Activated gamma-delta T cell treated with anti-CD3 and anti-CD28 coated beads, Interleukin-2, amount 50 U/mL, for 16 hours (primary cell): ENCODE measurements around the gene VAV3.
A peak's percentile ranks its signal among the peaks of the same experiment; 100 is the strongest.
"Not testable (repeated sequence)": the region's sequence is repeated elsewhere in the genome, so short reads cannot be mapped to it uniquely, and the experiment has no call there.

Source experiments
- DNase-seq: peaks from one replicate; pipeline ENCODE4 v3.0.0-alpha.2; 2020; ENCODE audit warnings: low read depth

Gene VAV3

GRCh38 chr1:107965110-107965991 lies at the start of gene VAV3:
VAV3 (minus strand) TSS chr1:107965180; CDS start chr1:107964869, 311 bp downstream.
- peak; percentile 33 for DNase-seq

- DNase-seq = no peak
These were observed 47.6 kb upstream of the VAV3 start for GRCh38 chr1:108012553-108012952.

- DNase-seq = no peak
These were observed 46.3 kb upstream of the VAV3 start for GRCh38 chr1:108011295-108011694.

- DNase-seq = no peak
These were observed 45.6 kb upstream of the VAV3 start for GRCh38 chr1:108010581-108010980.

GRCh38 chr1:108009603-108010195 lies 44.7 kb upstream of the VAV3 start:
- DNase-seq = no peak

GRCh38 chr1:108007531-108007930 lies 42.6 kb upstream of the VAV3 start:
- DNase-seq = no peak

GRCh38 chr1:108007070-108007469 lies 42.1 kb upstream of the VAV3 start:
- no peak for DNase-seq

GRCh38 chr1:108004919-108005318 lies 39.9 kb upstream of the VAV3 start:
- DNase-seq = not testable (repeated sequence)

GRCh38 chr1:108000620-108001111 lies 35.7 kb upstream of the VAV3 start:
- no peak for DNase-seq

GRCh38 chr1:108000184-108000583 lies 35.2 kb upstream of the VAV3 start:
- DNase-seq = no peak

GRCh38 chr1:107997866-107998265 lies 32.9 kb upstream of the VAV3 start:
- no peak for DNase-seq

- no peak for DNase-seq
These were observed 28.9 kb upstream of the VAV3 start for GRCh38 chr1:107993920-107994319.

GRCh38 chr1:107992347-107992746 lies 27.4 kb upstream of the VAV3 start:
- DNase-seq = no peak

GRCh38 chr1:107991371-107992066 lies 26.5 kb upstream of the VAV3 start:
- no peak for DNase-seq

GRCh38 chr1:107990606-107991005 lies 25.6 kb upstream of the VAV3 start:
- no peak for DNase-seq

- no peak for DNase-seq
These were observed 16.3 kb upstream of the VAV3 start for GRCh38 chr1:107981277-107981676.

GRCh38 chr1:107979926-107980325 lies 14.9 kb upstream of the VAV3 start:
- DNase-seq = no peak

GRCh38 chr1:107979088-107979487 lies 14.1 kb upstream of the VAV3 start:
- DNase-seq = no peak

GRCh38 chr1:107976836-107977235 lies 11.9 kb upstream of the VAV3 start:
- no peak for DNase-seq

GRCh38 chr1:107976431-107976830 lies 11.5 kb upstream of the VAV3 start:
- DNase-seq = no peak

- DNase-seq = no peak
These were observed 10.9 kb upstream of the VAV3 start for GRCh38 chr1:107975851-107976250.

- no peak for DNase-seq
These were observed 9.1 kb upstream of the VAV3 start for GRCh38 chr1:107974090-107974489.
